Upper lobe of left lung (tissue), 6 donors: ENCODE measurements around the gene RALGAPA2. TPM values are rescaled to one million over a fixed set of nuclear protein-coding genes. Genes with fewer than 3 reads are reported as not detected.
A peak's percentile ranks its signal among the peaks of the same experiment; 100 is the strongest.

ENCODE experiments used
- ATAC-seq, 2 donors: fragments of 200-7000 bp; cut with Tn5 transposase; one replicate each; pipeline ENCODE4 v1.9.1; 2022; ENCODE audit warnings: mild to moderate bottlenecking in 2 of 2, moderate library complexity in 2 of 2; ENCODE audit not compliant: low FRiP score in 2 of 2
- DNase-seq, 2 donors: peaks; one replicate each; pipeline ENCODE4 v3.0.0-alpha.2; 2019 to 2020
- H3K27ac ChIP-seq, 4 donors: fragments of 200-600 bp; sonication (generic); one replicate each; pipeline ENCODE4 v1.5.1; 2016 to 2019
- H3K27me3 ChIP-seq, 4 donors: fragments of 200-600 bp; sonication (generic); one replicate each; pipeline ENCODE4 v1.5.1; 2017 to 2019
- H3K36me3 ChIP-seq, 4 donors: fragments of 200-600 bp; sonication (generic); one replicate each; pipeline ENCODE4 v1.5.1; 2016 to 2019
- H3K4me1 ChIP-seq, 4 donors: fragments of 200-600 bp; sonication (generic); one replicate each; pipeline ENCODE4 v1.5.1; 2018 to 2019
- H3K4me3 ChIP-seq, 4 donors: fragments of 200-600 bp; sonication (generic); one replicate each; pipeline ENCODE4 v1.5.1; 2017 to 2019; ENCODE audit warnings: mild to moderate bottlenecking in 2 of 4, moderate library complexity in 1 of 4
- H3K9me3 ChIP-seq, 4 donors: fragments of 200-600 bp; sonication (generic); one replicate each; pipeline ENCODE4 v1.5.1; 2018 to 2019
- EP300 ChIP-seq, 4 donors: sonication (generic); formaldehyde crosslinking; IDR thresholded peaks; one replicate each; pipeline ENCODE4 v1.5.1; 2017; ENCODE audit warnings: antibody characterized with exemption in 4 of 4, control low read depth in 2 of 4
- POLR2A ChIP-seq, 4 donors: fragments of 450-650 bp; IDR thresholded peaks; one replicate each; pipeline ENCODE4 v1.5.1; 2016 to 2017; ENCODE audit warnings: antibody characterized with exemption in 4 of 4, mild to moderate bottlenecking in 2 of 4
- POLR2AphosphoS5 ChIP-seq, 2 donors: sonication (generic); formaldehyde crosslinking; IDR thresholded peaks; one replicate each; pipeline ENCODE4 v1.5.1; 2017; ENCODE audit warnings: antibody characterized with exemption in 2 of 2
- WGBS, 2 donors: methylation state at CpG; one replicate each; pipeline ENCODE4 v1.1.5; 2017 to 2018; 5-methylcytosine and 5-hydroxymethylcytosine counted together
- total RNA-seq, 6 donors: library from RNA; depleted of rRNA in 4 of 6; stranded (reverse); fragments of >200 nt in 4 of 6; gene quantifications; one replicate each; pipeline versions ENCODE4 v1.1.0 to v1.2.1, GENCODE V29; 2016 to 2021
- TF ChIP-seq, protein P1 (sequence below), 6 experiments: fragments of 450-650 bp in 4 of 6; fragments of 200-600 bp in 2 of 6; sonication (generic) in 2 of 6; IDR thresholded peaks; one replicate each; pipeline ENCODE4 v1.5.1; 2016 to 2019; ENCODE audit warnings: antibody characterized with exemption in 6 of 6
- donor health status: DM: no; HTN: no; CAD: no; lungs with moderate emphysema.
- donor health status: DM: no; HTN: yes; CAD: no; lungs with severe emphysema.

The RALGAPA2 gene
- total RNA-seq, 6 donors from 2014 or later: 50.8 to 95.3 (median 65.3) TPM

DNA sequence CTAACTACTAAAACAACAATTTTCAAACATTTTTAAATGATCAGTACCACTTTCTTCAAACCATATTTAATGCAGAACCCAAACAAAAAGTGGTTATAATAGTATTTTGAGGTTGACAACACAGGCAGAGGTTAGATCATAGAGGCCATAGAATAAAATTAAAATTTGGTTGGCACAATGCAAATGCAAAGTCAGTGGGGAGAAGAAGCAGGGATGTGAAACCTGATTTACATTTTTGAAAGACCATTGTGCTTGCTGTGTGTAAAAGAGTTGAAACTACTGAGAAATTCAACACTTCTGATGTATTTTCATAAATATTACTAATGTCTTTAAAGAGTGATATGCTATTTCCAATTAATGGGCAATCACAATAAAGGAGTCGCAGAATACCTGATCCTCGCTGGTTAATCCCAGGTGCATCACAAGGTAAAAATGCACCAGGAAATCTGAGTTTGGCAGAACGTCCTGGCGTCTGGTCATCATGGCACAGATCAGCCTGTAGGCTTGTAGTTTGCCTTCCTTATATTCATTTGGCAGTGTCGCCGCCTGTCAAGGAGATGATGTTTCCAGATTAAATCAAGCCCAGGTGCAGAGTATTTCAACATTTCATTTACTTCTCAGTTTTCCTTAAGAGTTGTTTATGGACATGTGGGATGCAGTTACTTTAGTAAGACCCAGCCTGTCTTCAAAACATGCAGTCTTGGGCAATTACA lies 141.2 kb downstream of the RALGAPA2 start:
- Histone ChIP-seq H3K27ac (no peak overlapping the region), H3K27me3 (no peaks in the 10 kb centered on the region), H3K4me1 (peaks cover 0 to 5% (median 1%) of the 10 kb centered on the region in 4 donors), H3K9me3 (no peaks in the 10 kb centered on the region), H3K36me3 (peaks cover 4 to 67% (median 15%) of the 10 kb centered on the region in 4 donors), H3K4me3 (no peak overlapping the region)
- no peak for DNase-seq
- no peak for ATAC-seq
- no peak for TF ChIP-seq POLR2AphosphoS5 (IDR thresholded peaks at IDR 0.05)
- TF ChIP-seq EP300 (IDR thresholded peaks at IDR 0.05): no peak
- no peak for TF ChIP-seq POLR2A (IDR thresholded peaks at IDR 0.05)
- TF ChIP-seq, protein P1, sequence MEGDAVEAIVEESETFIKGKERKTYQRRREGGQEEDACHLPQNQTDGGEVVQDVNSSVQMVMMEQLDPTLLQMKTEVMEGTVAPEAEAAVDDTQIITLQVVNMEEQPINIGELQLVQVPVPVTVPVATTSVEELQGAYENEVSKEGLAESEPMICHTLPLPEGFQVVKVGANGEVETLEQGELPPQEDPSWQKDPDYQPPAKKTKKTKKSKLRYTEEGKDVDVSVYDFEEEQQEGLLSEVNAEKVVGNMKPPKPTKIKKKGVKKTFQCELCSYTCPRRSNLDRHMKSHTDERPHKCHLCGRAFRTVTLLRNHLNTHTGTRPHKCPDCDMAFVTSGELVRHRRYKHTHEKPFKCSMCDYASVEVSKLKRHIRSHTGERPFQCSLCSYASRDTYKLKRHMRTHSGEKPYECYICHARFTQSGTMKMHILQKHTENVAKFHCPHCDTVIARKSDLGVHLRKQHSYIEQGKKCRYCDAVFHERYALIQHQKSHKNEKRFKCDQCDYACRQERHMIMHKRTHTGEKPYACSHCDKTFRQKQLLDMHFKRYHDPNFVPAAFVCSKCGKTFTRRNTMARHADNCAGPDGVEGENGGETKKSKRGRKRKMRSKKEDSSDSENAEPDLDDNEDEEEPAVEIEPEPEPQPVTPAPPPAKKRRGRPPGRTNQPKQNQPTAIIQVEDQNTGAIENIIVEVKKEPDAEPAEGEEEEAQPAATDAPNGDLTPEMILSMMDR (IDR thresholded peaks at IDR 0.05): no peak
- WGBS, 2 donors: 87 to 90% methylated on average over 6 of the region's 6 CpGs

DNA sequence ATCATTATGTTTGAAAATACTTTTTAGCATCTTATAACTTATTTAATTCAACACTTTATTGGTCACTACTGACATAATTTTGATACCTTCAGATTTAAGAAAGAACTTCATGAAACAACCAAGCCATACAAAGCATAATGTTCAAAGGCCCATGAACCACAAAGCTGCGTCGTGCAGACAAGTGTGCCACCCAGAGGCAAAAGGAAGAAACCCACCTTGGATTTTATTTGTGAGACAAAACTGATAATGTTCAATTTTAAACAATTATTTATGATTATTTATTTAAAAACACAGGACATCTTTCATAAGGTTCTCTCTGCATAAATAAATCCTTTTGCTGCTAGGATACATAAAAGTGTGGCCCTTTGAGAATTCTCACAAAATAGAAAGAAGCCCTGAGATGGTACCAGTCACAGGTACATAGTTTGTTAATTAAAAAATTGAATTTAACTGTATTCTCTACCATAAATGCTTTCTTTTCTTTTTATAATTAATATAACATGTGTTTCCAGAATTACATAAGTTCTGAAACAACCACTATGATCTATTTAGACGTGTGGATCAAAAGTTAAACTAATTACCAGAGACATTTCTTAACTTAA lies 143.7 kb downstream of the RALGAPA2 start:
- no peaks in the 10 kb centered on the region for H3K9me3 ChIP-seq

DNA sequence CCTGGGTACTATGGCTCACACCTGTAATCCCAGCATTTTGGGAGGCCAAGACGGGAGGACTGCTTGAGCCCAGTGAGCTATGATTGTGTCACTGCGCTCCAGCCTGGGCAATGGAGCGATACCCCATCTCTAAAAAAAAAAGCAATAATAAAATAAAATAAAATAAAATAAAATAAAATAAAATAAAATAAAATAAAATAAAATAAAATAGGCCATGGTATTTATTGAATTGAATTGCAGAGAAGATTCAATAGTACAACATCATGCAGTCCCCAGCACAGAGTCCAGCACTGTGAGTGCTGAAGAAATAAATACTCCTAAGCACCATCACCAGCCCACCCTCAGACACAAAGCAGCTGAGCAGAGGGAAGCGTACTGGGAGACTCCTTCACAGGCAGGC lies 144.7 kb downstream of the RALGAPA2 start:
- WGBS, 2 donors: 98 to 99% methylated on average over 4 of the region's 4 CpGs
- Histone ChIP-seq H3K4me1 (no peaks in the 10 kb centered on the region), H3K4me3 (no peak overlapping the region), H3K9me3 (no peaks in the 10 kb centered on the region), H3K36me3 (peaks cover 4 to 65% (median 10%) of the 10 kb centered on the region in 4 donors), H3K27me3 (no peaks in the 10 kb centered on the region), H3K27ac (no peak overlapping the region)
- DNase-seq: no peak
- TF ChIP-seq, protein P1 (IDR thresholded peaks at IDR 0.05): no peak
- TF ChIP-seq POLR2A (IDR thresholded peaks at IDR 0.05): no peak
- no peak for TF ChIP-seq EP300 (IDR thresholded peaks at IDR 0.05)
- no peak for TF ChIP-seq POLR2AphosphoS5 (IDR thresholded peaks at IDR 0.05)
- no peak for ATAC-seq

More for the DNA sequence above, 143.7 kb downstream of the RALGAPA2 start:
- peaks cover 4 to 62% (median 13%) of the 10 kb centered on the region in 4 donors for H3K36me3 ChIP-seq
- no peak for TF ChIP-seq EP300 (IDR thresholded peaks at IDR 0.05)
- TF ChIP-seq, protein P1 (IDR thresholded peaks at IDR 0.05): peak in 5 of 6 experiments; percentile 29 to 50 (median 48)
- TF ChIP-seq POLR2A (IDR thresholded peaks at IDR 0.05): no peak
- TF ChIP-seq POLR2AphosphoS5 (IDR thresholded peaks at IDR 0.05): no peak
- ATAC-seq (no peak), DNase-seq (no peak)
- no peak overlapping the region for H3K27ac ChIP-seq
- H3K27me3 ChIP-seq: no peaks in the 10 kb centered on the region
- no peak overlapping the region for H3K4me3 ChIP-seq
- WGBS, 2 donors: 43 to 46% methylated on average over 3 of the region's 3 CpGs
- no peaks in the 10 kb centered on the region for H3K4me1 ChIP-seq

DNA sequence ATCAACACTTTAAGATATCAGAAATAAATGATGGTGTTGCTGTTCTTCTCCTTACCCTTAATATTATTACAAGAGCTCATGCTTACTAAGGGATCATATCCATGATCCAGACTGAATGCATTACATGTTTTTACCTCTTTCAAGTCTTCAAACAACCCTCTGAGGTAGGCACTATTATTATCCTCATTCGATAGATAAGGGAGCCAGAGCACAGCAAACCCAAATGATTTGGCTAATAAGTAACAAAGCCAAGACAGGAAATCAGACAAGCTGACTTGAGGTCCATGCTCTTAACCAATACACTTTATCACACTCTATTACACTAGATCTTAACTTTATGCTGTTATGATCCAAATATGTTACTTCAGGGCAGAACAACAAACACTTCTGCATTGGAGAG lies 145.9 kb downstream of the RALGAPA2 start:
- Histone ChIP-seq H3K4me1 (no peaks in the 10 kb centered on the region), H3K27ac (no peak overlapping the region), H3K9me3 (no peaks in the 10 kb centered on the region), H3K4me3 (no peak overlapping the region), H3K27me3 (no peaks in the 10 kb centered on the region), H3K36me3 (peaks cover 3 to 60% (median 8%) of the 10 kb centered on the region in 4 donors)
- ATAC-seq (no peak), DNase-seq (no peak)
- 65 to 70% methylated on average over 1 of the region's 1 CpG for WGBS, 2 donors
- TF ChIP-seq EP300 (IDR thresholded peaks at IDR 0.05) (no peak), POLR2A (IDR thresholded peaks at IDR 0.05) (no peak), POLR2AphosphoS5 (IDR thresholded peaks at IDR 0.05) (no peak)
- TF ChIP-seq, protein P1 (IDR thresholded peaks at IDR 0.05): no peak
